ENCODE results near the gene JAG2.

- TF ChIP-seq GATA2 (IDR thresholded peaks at IDR 0.05; ENCODE audit: low read depth, low read length) (no peak), GATA3 (IDR thresholded peaks at IDR 0.05; ENCODE audit: low read depth, low read length) (no peak)
Observed at GRCh38 chr14:105144666-105145380, 23.8 kb downstream of the JAG2 start.
